Left ventricle myocardium inferior (tissue), 1 donor: ENCODE measurements around the gene LTV1. TPM values are rescaled to one million over a fixed set of nuclear protein-coding genes. Genes with fewer than 3 reads are reported as not detected.

Experiments used
- DNase-seq: peaks from one replicate; pipeline ENCODE4 v3.0.0-alpha.2; 2020
- H3K27ac ChIP-seq: fragments of 200-600 bp; replicated peaks from 2 replicates; pipeline ENCODE4 v1.8.0; 2021
- H3K27me3 ChIP-seq: fragments of 200-600 bp; 2 replicates; pipeline ENCODE4 v1.8.0; 2021; ENCODE audit warnings: low read depth
- H3K36me3 ChIP-seq: fragments of 200-600 bp; 2 replicates; pipeline ENCODE4 v1.8.0; 2021
- H3K4me1 ChIP-seq: fragments of 200-600 bp; 2 replicates; pipeline ENCODE4 v1.8.0; 2021
- H3K4me3 ChIP-seq: fragments of 200-600 bp; 2 replicates; pipeline ENCODE4 v1.8.0; 2021; ENCODE audit warnings: mild to moderate bottlenecking, moderate library complexity
- H3K9me3 ChIP-seq: fragments of 200-600 bp; replicated peaks from 2 replicates; pipeline ENCODE4 v1.8.0; 2021
- CTCF ChIP-seq: fragments of 200-600 bp; IDR thresholded peaks from 2 replicates; pipeline ENCODE4 v1.8.0; 2021; ENCODE audit warnings: antibody characterized with exemption, mild to moderate bottlenecking, borderline replicate concordance
- intact Hi-C: fragments of 100-400 bp; cut with micrococcal nuclease; formaldehyde crosslinking; loops from one replicate; pipeline ENCODE4 v1.11.0; 2022
- total RNA-seq: library from RNA; stranded (reverse); fragmentation: NEBNext Ultra II Directional; extraction: Animal tissue kit (Norgen Biotek cat#: 25700); gene quantifications from one replicate; pipeline ENCODE4 v1.2.1, GENCODE V29; 2021
- donor health status: DM: no; HTN: yes; CAD: no; lungs with severe emphysema.

Gene LTV1
- total RNA-seq, 1 donor from 2014 or later: 12.9 TPM

- H3K4me3 ChIP-seq: no peak overlapping the region
- H3K9me3 ChIP-seq: peaks cover 39% of the 10 kb centered on the region
- intact Hi-C loops: no loop called here
- H3K36me3 ChIP-seq: no peaks in the 10 kb centered on the region
- no peaks in the 10 kb centered on the region for H3K27me3 ChIP-seq
- no peak for DNase-seq
- no peak for TF ChIP-seq CTCF
- H3K27ac ChIP-seq: no peak overlapping the region
- H3K4me1 ChIP-seq: no peaks in the 10 kb centered on the region
These were observed 34.6 kb downstream of the LTV1 start for GRCh38 chr6:143877584-143878271.

DNA sequence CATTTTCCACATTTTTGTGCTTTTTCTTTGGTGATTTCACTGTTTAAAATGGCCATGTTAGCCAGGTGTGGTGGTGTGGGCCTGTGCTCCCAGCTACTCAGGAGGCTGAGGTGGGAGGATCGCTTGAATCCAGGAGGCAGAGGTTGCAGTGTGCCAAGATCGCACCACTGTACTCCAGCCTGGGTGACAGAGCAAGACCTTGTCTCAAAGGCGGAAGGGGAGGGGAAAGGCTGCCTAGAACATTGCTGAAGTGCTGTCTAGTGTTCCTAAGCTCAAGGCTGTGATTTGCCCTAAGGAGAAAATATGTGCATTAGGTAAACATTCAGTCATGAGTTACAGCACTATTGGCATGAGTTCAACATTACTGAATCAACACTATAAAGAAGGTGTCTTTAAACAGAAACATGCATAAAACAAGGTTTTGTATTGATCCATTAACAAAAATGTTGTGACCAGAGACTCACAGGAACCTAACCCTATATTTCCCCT lies 35.2 kb downstream of the LTV1 start:
- TF ChIP-seq CTCF: no peak
- H3K9me3 ChIP-seq: peaks cover 39% of the 10 kb centered on the region
- no peak for DNase-seq
- no peak overlapping the region for H3K4me3 ChIP-seq
- H3K27ac ChIP-seq: no peak overlapping the region
- H3K4me1 ChIP-seq: no peaks in the 10 kb centered on the region
- intact Hi-C loops: no loop called here
- no peaks in the 10 kb centered on the region for H3K27me3 ChIP-seq
- no peaks in the 10 kb centered on the region for H3K36me3 ChIP-seq

DNA sequence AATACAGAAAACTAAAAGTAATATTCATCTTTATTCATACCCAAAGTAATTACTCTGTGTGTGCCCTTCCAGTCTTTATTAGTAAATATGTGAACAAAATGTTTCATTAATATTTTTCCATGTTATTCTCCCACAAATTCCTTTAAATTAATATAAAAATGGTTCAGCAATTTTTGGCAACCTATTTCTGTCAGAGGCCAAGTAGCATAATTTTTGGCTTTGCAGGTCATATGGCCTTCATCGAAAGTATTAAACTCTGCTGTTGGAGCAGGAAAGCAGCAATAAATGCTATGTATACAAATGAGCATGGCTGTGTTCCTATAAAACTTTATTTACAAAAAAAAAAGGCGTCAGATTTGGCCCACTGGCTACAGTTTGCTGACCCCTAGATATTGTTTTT lies 37.3 kb downstream of the LTV1 start:
- no peak for TF ChIP-seq CTCF
- Histone ChIP-seq H3K36me3 (no peaks in the 10 kb centered on the region), H3K4me3 (no peak overlapping the region), H3K27me3 (no peaks in the 10 kb centered on the region), H3K27ac (no peak overlapping the region), H3K9me3 (peaks cover 28% of the 10 kb centered on the region), H3K4me1 (no peaks in the 10 kb centered on the region)
- no peak for DNase-seq
- intact Hi-C loops: no loop called here

DNA sequence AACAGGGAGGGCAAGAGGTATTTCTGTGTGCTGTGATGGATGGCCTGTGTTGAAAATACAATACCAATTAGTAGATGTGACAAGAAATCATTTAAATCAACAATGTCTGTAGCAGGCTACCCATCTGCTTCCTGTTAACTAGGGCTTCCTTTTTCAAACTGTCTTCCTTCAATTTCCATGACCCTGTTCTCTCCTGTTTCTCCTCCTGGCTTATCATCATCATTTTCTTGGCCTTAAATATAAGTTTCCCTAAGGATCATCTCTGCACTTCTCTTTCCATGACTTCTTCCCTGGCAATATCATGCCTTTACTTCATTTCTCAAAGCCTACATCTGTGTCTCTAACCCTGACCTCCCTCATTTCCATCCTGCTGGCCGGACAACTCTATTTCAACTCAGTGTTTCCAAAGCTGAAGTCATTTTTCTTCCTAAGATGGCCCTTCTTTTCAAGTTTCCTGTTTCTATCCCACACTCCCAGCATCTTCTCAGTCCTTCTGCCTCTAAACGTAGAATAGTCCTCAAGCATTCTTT lies 39.3 kb downstream of the LTV1 start:
- intact Hi-C loops: no loop called here
- H3K27me3 ChIP-seq: no peaks in the 10 kb centered on the region
- no peak overlapping the region for H3K4me3 ChIP-seq
- DNase-seq: no peak
- H3K27ac ChIP-seq: no peak overlapping the region
- H3K9me3 ChIP-seq: peaks cover 20% of the 10 kb centered on the region
- no peak for TF ChIP-seq CTCF
- H3K4me1 ChIP-seq: no peaks in the 10 kb centered on the region
- H3K36me3 ChIP-seq: no peaks in the 10 kb centered on the region

GRCh38 chr6:143884216-143884900 lies 41.2 kb downstream of the LTV1 start:
- H3K27me3 ChIP-seq: no peaks in the 10 kb centered on the region
- peaks cover 15% of the 10 kb centered on the region for H3K9me3 ChIP-seq
- TF ChIP-seq CTCF: no peak
- H3K4me3 ChIP-seq: no peak overlapping the region
- H3K36me3 ChIP-seq: no peaks in the 10 kb centered on the region
- no peak for DNase-seq
- no peak overlapping the region for H3K27ac ChIP-seq
- intact Hi-C loops: no loop called here
- no peaks in the 10 kb centered on the region for H3K4me1 ChIP-seq
